HEK293 (cell line): Measurements from ENCODE around the gene DNAJB6.
A peak's percentile ranks its signal among the peaks of the same experiment; 100 is the strongest.

ENCODE experiments used
- CTCF ChIA-PET: fragments of 350-600 bp; formaldehyde crosslinking; extraction: SDS; loops from one replicate; lab custom pipeline; 2021; ENCODE audit warnings: antibody characterized with exemption; lab: Yijun Ruan, JAX
- POLR2A ChIA-PET: fragments of 300-600 bp; formaldehyde crosslinking; extraction: SDS; loops from one replicate; lab custom pipeline; 2020; ENCODE audit warnings: antibody characterized with exemption, inconsistent platforms; lab: Yijun Ruan, JAX
- H3K27ac ChIP-seq: fragments of 200-500 bp; sonication (Bioruptor generic); 2 replicates; pipeline ENCODE4 v1.5.1; 2014; ENCODE audit warnings: low read depth, low read length, control low read depth, inconsistent platforms; ENCODE audit errors: extremely low read depth
- H3K36me3 ChIP-seq, 2 experiments: fragments of 200-500 bp in 1 of 2; sonication (Bioruptor generic) in 1 of 2; 1 replicate in 1 of 2; 2 replicates in 1 of 2; pipeline ENCODE4 v1.5.1; 2014 to 2017; ENCODE audit warnings: inconsistent platforms in 2 of 2, low read length in 2 of 2; ENCODE audit not compliant: control insufficient read depth in 2 of 2, insufficient read depth in 1 of 2
- H3K4me1 ChIP-seq: fragments of 200-500 bp; sonication (Bioruptor generic); 2 replicates; pipeline ENCODE4 v1.5.1; 2014; ENCODE audit warnings: mild to moderate bottlenecking, low read length, inconsistent platforms; ENCODE audit not compliant: control insufficient read depth, insufficient read depth
- H3K4me3 ChIP-seq: 2 replicates; pipeline ENCODE4 v1.5.1; 2011; ENCODE audit warnings: low read depth, mild to moderate bottlenecking, control low read depth, low read length, moderate library complexity
- H3K9me3 ChIP-seq: fragments of 200-500 bp; sonication (Bioruptor generic); 2 replicates; pipeline ENCODE4 v1.5.1; 2014; ENCODE audit warnings: low read depth, low read length, inconsistent platforms; ENCODE audit not compliant: control insufficient read depth, insufficient read depth
- KLF10 ChIP-seq: fragments of 450-650 bp; IDR thresholded peaks from 2 replicates; pipeline ENCODE4 v1.5.1; 2018; ENCODE audit warnings: missing biosample characterization, mild to moderate bottlenecking, missing genetic modification characterization
- TRIM28 ChIP-seq: IDR thresholded peaks from 2 replicates; pipeline ENCODE4 v1.6.1; 2011; ENCODE audit warnings: low read length, control low read depth, borderline replicate concordance
- ZNF18 ChIP-seq: fragments of 450-650 bp; formaldehyde crosslinking; IDR thresholded peaks from 2 replicates; pipeline ENCODE4 v1.5.1; 2016; ENCODE audit warnings: missing biosample characterization, missing genetic modification characterization
- ZNF302 ChIP-seq: fragments of 450-650 bp; formaldehyde crosslinking; IDR thresholded peaks from 2 replicates; pipeline ENCODE4 v1.5.1; 2016; ENCODE audit warnings: missing biosample characterization, missing genetic modification characterization, low read depth
- ZNF335 ChIP-seq: fragments of 450-650 bp; formaldehyde crosslinking; conservative IDR thresholded peaks from 2 replicates; pipeline ENCODE4 v1.5.1; 2016; ENCODE audit warnings: missing biosample characterization, missing genetic modification characterization
- ZNF362 ChIP-seq: fragments of 450-650 bp; formaldehyde crosslinking; IDR thresholded peaks from 2 replicates; pipeline ENCODE4 v1.5.1; 2016; ENCODE audit warnings: missing biosample characterization, missing genetic modification characterization
- ZNF391 ChIP-seq: fragments of 450-650 bp; formaldehyde crosslinking; IDR thresholded peaks from 2 replicates; pipeline ENCODE4 v1.5.1; 2016; ENCODE audit warnings: low read depth, missing biosample characterization, missing genetic modification characterization, borderline replicate concordance
- ZNF416 ChIP-seq: fragments of 450-650 bp; formaldehyde crosslinking; IDR thresholded peaks from 2 replicates; pipeline ENCODE4 v1.5.1; 2016; ENCODE audit warnings: missing biosample characterization, missing genetic modification characterization
- ZNF514 ChIP-seq: fragments of 450-650 bp; formaldehyde crosslinking; IDR thresholded peaks from 2 replicates; pipeline ENCODE4 v1.5.1; 2016; ENCODE audit warnings: missing biosample characterization, missing genetic modification characterization
- ZNF558 ChIP-seq: fragments of 450-650 bp; formaldehyde crosslinking; IDR thresholded peaks from 2 replicates; pipeline ENCODE4 v1.5.1; 2016; ENCODE audit warnings: missing biosample characterization, missing genetic modification characterization
- ZNF560 ChIP-seq: fragments of 450-650 bp; formaldehyde crosslinking; IDR thresholded peaks from 2 replicates; pipeline ENCODE4 v1.5.1; 2017; ENCODE audit warnings: missing biosample characterization, missing genetic modification characterization, borderline replicate concordance
- ZNF600 ChIP-seq: fragments of 450-650 bp; formaldehyde crosslinking; IDR thresholded peaks from 2 replicates; pipeline ENCODE4 v1.5.1; 2016; ENCODE audit warnings: missing biosample characterization, missing genetic modification characterization
- ZNF692 ChIP-seq: fragments of 450-650 bp; formaldehyde crosslinking; IDR thresholded peaks from 2 replicates; pipeline ENCODE4 v1.5.1; 2016; ENCODE audit warnings: missing biosample characterization, missing genetic modification characterization
- ZSCAN4 ChIP-seq: fragments of 450-650 bp; formaldehyde crosslinking; IDR thresholded peaks from 2 replicates; pipeline ENCODE4 v1.5.1; 2017; ENCODE audit warnings: missing biosample characterization, missing genetic modification characterization

DNAJB6 gene

GRCh38 chr7:157408258-157409101 is 71.7 kb downstream of the DNAJB6 start:
- no peaks in the 10 kb centered on the region for H3K4me1 ChIP-seq
- peaks cover 0 to 40% of the 10 kb centered on the region in 2 experiments; a peak in 1 of 3 replicates for H3K36me3 ChIP-seq
- no peak overlapping the region for H3K27ac ChIP-seq
- H3K4me3 ChIP-seq: no peak overlapping the region
- ChIA-PET CTCF (interaction anchor here (1.0 kb wide), 1 partner anchor 22 kb away, joined by 3 read pairs; no protein-coding TSS in a partner anchor), POLR2A (interaction anchor here (0.6 kb wide), 1 partner anchor 631 kb away, joined by 8 read pairs; no protein-coding TSS in a partner anchor)
- no peaks in the 10 kb centered on the region for H3K9me3 ChIP-seq
- TF ChIP-seq ZNF558: no peak
- no peak for TF ChIP-seq KLF10
- no peak for TF ChIP-seq ZNF391 (tag by site-specific recombination)
- TF ChIP-seq ZNF18: no peak
- TF ChIP-seq ZNF692 (tag by site-specific recombination): no peak

GRCh38 chr7:157409149-157409752 is 72.4 kb downstream of the DNAJB6 start:
- Histone ChIP-seq H3K4me3 (no peak overlapping the region), H3K27ac (no peak overlapping the region)
- POLR2A ChIA-PET: no interaction called here
- TF ChIP-seq ZNF335 (no peak), TRIM28 (peak; percentile 87)
- TF ChIP-seq, all 188 proteins: peak for 1
- Histone ChIP-seq H3K9me3 (no peaks in the 10 kb centered on the region), H3K36me3 (peaks cover 0 to 40% of the 10 kb centered on the region in 2 experiments; a peak in 1 of 3 replicates), H3K4me1 (no peaks in the 10 kb centered on the region)
- CTCF ChIA-PET: interaction anchor here (1.0 kb wide), 1 partner anchor 22 kb away, joined by 3 read pairs; no protein-coding TSS in a partner anchor

- POLR2A ChIA-PET: no interaction called here
Measured at GRCh38 chr7:157409753-157410727, 73.2 kb downstream of the DNAJB6 start.

More at GRCh38 chr7:157409753-157410727, 73.2 kb downstream of the DNAJB6 start:
- H3K4me3 ChIP-seq: no peak overlapping the region
- H3K4me1 ChIP-seq: no peaks in the 10 kb centered on the region
- TF ChIP-seq ZNF560 (no peak), ZSCAN4 (tag by site-specific recombination) (no peak), ZNF514 (tag by site-specific recombination) (no peak), ZNF416 (no peak), ZNF362 (no peak), TRIM28 (peak; percentile 11; the same call in 1 of the 2 replicates), ZNF600 (tag by site-specific recombination) (no peak), ZNF302 (tag by site-specific recombination) (no peak)
- no peak overlapping the region for H3K27ac ChIP-seq
- CTCF ChIA-PET: interaction anchor here (1.0 kb wide), 1 partner anchor 23 kb away, joined by 3 read pairs; no protein-coding TSS in a partner anchor
- no peaks in the 10 kb centered on the region for H3K9me3 ChIP-seq
- H3K36me3 ChIP-seq: peaks cover 0 to 48% of the 10 kb centered on the region in 2 experiments; a peak in 1 of 3 replicates
